HG02610 (cell line): ENCODE results near the gene PPP1R9A.
"Not testable (repeated sequence)": the region's sequence is repeated elsewhere in the genome, so short reads cannot be mapped to it uniquely, and the experiment has no call there.

Experiments
- ATAC-seq: cut with Tn5 transposase; IDR thresholded peaks from one replicate; pipeline ENCODE4 v1.9.1; 2021; ENCODE audit warnings: mild to moderate bottlenecking, moderate library complexity; ENCODE audit not compliant: unreplicated experiment

Gene PPP1R9A

GRCh38 chr7:94972296-94972695 lies 64.9 kb downstream of the PPP1R9A start:
- no peak for ATAC-seq

GRCh38 chr7:94973844-94974243 lies 66.5 kb downstream of the PPP1R9A start:
- ATAC-seq, result no peak

GRCh38 chr7:94974423-94974822 lies 67.0 kb downstream of the PPP1R9A start:
- no peak for ATAC-seq

- ATAC-seq, result no peak
Observed at GRCh38 chr7:94975336-94975735, 67.9 kb downstream of the PPP1R9A start.

GRCh38 chr7:94980418-94981142 lies 73.2 kb downstream of the PPP1R9A start:
- ATAC-seq, result no peak

GRCh38 chr7:94995921-94996320 lies 88.5 kb downstream of the PPP1R9A start:
- no peak for ATAC-seq

- no peak for ATAC-seq
Observed at GRCh38 chr7:94996369-94996768, 89.0 kb downstream of the PPP1R9A start.

- ATAC-seq, result no peak
Observed at GRCh38 chr7:94997547-94997946, 90.2 kb downstream of the PPP1R9A start.

- no peak for ATAC-seq
Observed at GRCh38 chr7:94998266-94999068, 91.1 kb downstream of the PPP1R9A start.

- no peak for ATAC-seq
Observed at GRCh38 chr7:94999069-94999351, 91.6 kb downstream of the PPP1R9A start.

- ATAC-seq, result not testable (repeated sequence)
Observed at GRCh38 chr7:94999601-95000000, 92.2 kb downstream of the PPP1R9A start.

- no peak for ATAC-seq
Observed at GRCh38 chr7:95001258-95001657, 93.9 kb downstream of the PPP1R9A start.

- ATAC-seq, result no peak
Observed at GRCh38 chr7:95001815-95002561, 94.6 kb downstream of the PPP1R9A start.

- ATAC-seq, result no peak
Observed at GRCh38 chr7:95002775-95003174, 95.4 kb downstream of the PPP1R9A start.

- no peak for ATAC-seq
Observed at GRCh38 chr7:95004618-95005247, 97.3 kb downstream of the PPP1R9A start.

- ATAC-seq, result no peak
Observed at GRCh38 chr7:95006010-95006409, 98.6 kb downstream of the PPP1R9A start.

GRCh38 chr7:95008773-95009172 lies 101.4 kb downstream of the PPP1R9A start:
- not testable (repeated sequence) for ATAC-seq

- no peak for ATAC-seq
Observed at GRCh38 chr7:95011146-95011928, 103.9 kb downstream of the PPP1R9A start.

GRCh38 chr7:95011995-95012394 lies 104.6 kb downstream of the PPP1R9A start:
- no peak for ATAC-seq

GRCh38 chr7:95018021-95018420 lies 110.6 kb downstream of the PPP1R9A start:
- ATAC-seq, result no peak

- ATAC-seq, result no peak
Observed at GRCh38 chr7:95026018-95026417, 118.6 kb downstream of the PPP1R9A start.
